Measurements from ENCODE around the gene TECTA.

Gene TECTA

GRCh38 chr11:121143921-121144320 lies 42.9 kb downstream of the TECTA start:
- Histone ChIP-seq H3K9me3 (ENCODE audit: low read depth, low read length) (no peaks in the 10 kb centered on the region), H3K36me3 (ENCODE audit: insufficient read depth, low read length) (no peaks in the 10 kb centered on the region), H3K9ac (ENCODE audit: insufficient read length) (no peak overlapping the region), H3K4me3 (no peak overlapping the region), H3K27ac (no peak overlapping the region)
- no peak for DNase-seq (ENCODE audit: low read depth, low spot score)
- TF ChIP-seq FOXP2 (optimal IDR thresholded peaks at IDR 0.05; ENCODE audit: control extremely low read depth, extremely low read length, insufficient read depth) (no peak), POLR2AphosphoS5 (IDR thresholded peaks at IDR 0.05; ENCODE audit: borderline replicate concordance, low read depth, low read length) (no peak), EZH2 (IDR thresholded peaks at IDR 0.05) (no peak)

DNA sequence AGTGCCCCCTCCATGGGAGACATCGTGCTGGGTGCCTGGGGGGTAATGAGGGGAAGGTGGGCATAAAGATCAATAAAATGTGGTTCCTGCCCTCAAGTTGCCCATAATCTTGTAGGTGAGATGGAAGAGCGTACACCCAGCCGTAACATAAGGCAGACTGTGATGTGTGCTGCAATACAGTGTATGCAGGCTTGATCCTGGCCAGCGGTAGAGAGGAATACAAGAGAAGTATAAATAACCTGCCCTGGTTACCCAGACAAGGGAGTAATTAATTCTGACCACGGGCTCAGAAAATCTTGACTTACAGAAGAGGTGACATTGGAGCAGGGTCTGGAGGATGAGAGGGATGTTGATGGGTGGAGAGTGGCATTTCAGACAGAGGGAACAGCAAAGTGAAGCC lies 43.7 kb downstream of the TECTA start:
- Histone ChIP-seq H3K27ac (no peak overlapping the region), H3K4me3 (no peak overlapping the region), H3K9ac (ENCODE audit: insufficient read length) (no peak overlapping the region), H3K9me3 (ENCODE audit: low read depth, low read length) (no peaks in the 10 kb centered on the region), H3K36me3 (ENCODE audit: insufficient read depth, low read length) (no peaks in the 10 kb centered on the region)
- DNase-seq (ENCODE audit: low read depth, low spot score) = no peak
- TF ChIP-seq FOXP2 (optimal IDR thresholded peaks at IDR 0.05; ENCODE audit: control extremely low read depth, extremely low read length, insufficient read depth) (no peak), EZH2 (IDR thresholded peaks at IDR 0.05) (no peak), POLR2AphosphoS5 (IDR thresholded peaks at IDR 0.05; ENCODE audit: borderline replicate concordance, low read depth, low read length) (no peak)

DNA sequence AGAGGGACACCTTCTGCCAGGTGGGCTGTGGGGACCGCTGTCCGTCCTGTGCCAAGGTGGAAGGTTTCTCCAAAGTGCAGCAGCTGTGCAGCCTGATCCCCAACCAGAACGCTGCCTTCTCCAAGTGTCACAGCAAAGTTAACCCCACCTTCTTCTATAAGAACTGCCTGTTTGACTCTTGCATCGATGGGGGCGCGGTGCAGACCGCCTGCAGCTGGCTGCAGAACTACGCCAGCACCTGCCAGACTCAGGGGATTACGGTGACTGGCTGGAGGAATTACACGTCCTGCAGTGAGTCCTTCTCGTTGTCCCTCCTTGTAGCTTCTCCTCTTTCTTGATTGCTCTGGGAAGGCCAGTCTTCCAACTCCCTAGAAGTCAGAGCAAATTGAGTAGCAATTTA lies 44.8 kb downstream of the TECTA start:
- Histone ChIP-seq H3K4me3 (no peak overlapping the region), H3K36me3 (ENCODE audit: insufficient read depth, low read length) (no peaks in the 10 kb centered on the region), H3K27ac (no peak overlapping the region), H3K9ac (ENCODE audit: insufficient read length) (no peak overlapping the region), H3K9me3 (ENCODE audit: low read depth, low read length) (no peaks in the 10 kb centered on the region)
- no peak for DNase-seq (ENCODE audit: low read depth, low spot score)
- no peak for TF ChIP-seq EZH2 (IDR thresholded peaks at IDR 0.05)
- TF ChIP-seq FOXP2 (optimal IDR thresholded peaks at IDR 0.05; ENCODE audit: control extremely low read depth, extremely low read length, insufficient read depth) = no peak
- TF ChIP-seq POLR2AphosphoS5 (IDR thresholded peaks at IDR 0.05; ENCODE audit: borderline replicate concordance, low read depth, low read length) = no peak

DNA sequence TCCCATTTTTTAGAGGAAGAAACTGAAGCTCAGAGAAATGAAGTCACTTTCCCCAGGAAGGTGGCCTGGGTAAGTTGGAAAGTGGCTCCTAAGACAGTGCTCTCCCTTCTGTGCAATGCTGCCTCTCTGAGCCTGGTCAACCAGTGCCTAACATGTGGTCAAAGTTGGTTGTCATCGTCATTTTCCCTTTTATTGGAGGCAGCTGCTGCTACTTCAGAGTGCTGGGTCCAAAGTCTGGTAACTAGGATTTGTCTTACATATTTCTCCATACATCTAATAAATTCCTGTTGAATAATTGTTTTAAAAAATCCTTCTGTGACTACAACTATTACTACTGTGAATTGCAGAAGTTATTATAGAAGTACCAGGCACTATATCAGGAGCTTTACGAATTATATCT lies 48.1 kb downstream of the TECTA start:
- no peak for TF ChIP-seq FOXP2 (optimal IDR thresholded peaks at IDR 0.05; ENCODE audit: control extremely low read depth, extremely low read length, insufficient read depth)
- no peak for TF ChIP-seq POLR2AphosphoS5 (IDR thresholded peaks at IDR 0.05; ENCODE audit: borderline replicate concordance, low read depth, low read length)
- TF ChIP-seq EZH2 (IDR thresholded peaks at IDR 0.05) = no peak

GRCh38 chr11:121151207-121151688 lies 50.2 kb downstream of the TECTA start:
- H3K9me3 ChIP-seq (ENCODE audit: low read depth, low read length) = no peaks in the 10 kb centered on the region
- no peak for DNase-seq (ENCODE audit: low read depth, low spot score)
- no peak overlapping the region for H3K4me3 ChIP-seq
- no peak overlapping the region for H3K27ac ChIP-seq
- no peaks in the 10 kb centered on the region for H3K36me3 ChIP-seq (ENCODE audit: insufficient read depth, low read length)
- TF ChIP-seq FOXP2 (optimal IDR thresholded peaks at IDR 0.05; ENCODE audit: control extremely low read depth, extremely low read length, insufficient read depth) (no peak), EZH2 (IDR thresholded peaks at IDR 0.05) (no peak), POLR2AphosphoS5 (IDR thresholded peaks at IDR 0.05; ENCODE audit: borderline replicate concordance, low read depth, low read length) (no peak)
- no peak overlapping the region for H3K9ac ChIP-seq (ENCODE audit: insufficient read length)

More for the DNA sequence above, 48.1 kb downstream of the TECTA start:
- Histone ChIP-seq H3K9me3 (ENCODE audit: low read depth, low read length) (no peaks in the 10 kb centered on the region), H3K27ac (no peak overlapping the region), H3K9ac (ENCODE audit: insufficient read length) (no peak overlapping the region), H3K4me3 (no peak overlapping the region), H3K36me3 (ENCODE audit: insufficient read depth, low read length) (no peaks in the 10 kb centered on the region)
- no peak for DNase-seq (ENCODE audit: low read depth, low spot score)

DNA sequence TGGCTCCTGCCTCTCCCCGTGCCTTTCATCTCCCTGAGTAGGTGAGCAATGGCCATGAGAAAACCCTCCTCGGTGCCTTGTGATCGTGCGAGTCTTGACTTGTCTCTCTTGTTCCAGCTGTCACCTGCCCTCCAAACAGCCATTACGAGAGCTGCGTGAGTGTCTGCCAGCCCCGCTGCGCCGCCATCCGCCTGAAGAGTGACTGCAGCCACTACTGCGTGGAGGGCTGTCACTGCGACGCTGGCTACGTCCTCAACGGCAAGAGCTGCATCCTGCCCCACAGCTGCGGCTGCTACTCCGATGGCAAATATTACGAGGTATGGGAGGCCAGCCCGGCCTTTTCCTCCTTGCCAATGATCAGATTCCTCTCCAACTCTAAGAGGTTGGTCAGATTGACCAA lies 51.7 kb downstream of the TECTA start:
- Histone ChIP-seq H3K9ac (ENCODE audit: insufficient read length) (no peak overlapping the region), H3K36me3 (ENCODE audit: insufficient read depth, low read length) (no peaks in the 10 kb centered on the region), H3K27ac (no peak overlapping the region), H3K4me3 (no peak overlapping the region), H3K9me3 (ENCODE audit: low read depth, low read length) (no peaks in the 10 kb centered on the region)
- no peak for DNase-seq (ENCODE audit: low read depth, low spot score)
- no peak for TF ChIP-seq EZH2 (IDR thresholded peaks at IDR 0.05)
- TF ChIP-seq POLR2AphosphoS5 (IDR thresholded peaks at IDR 0.05; ENCODE audit: borderline replicate concordance, low read depth, low read length) = no peak
- TF ChIP-seq FOXP2 (optimal IDR thresholded peaks at IDR 0.05; ENCODE audit: control extremely low read depth, extremely low read length, insufficient read depth) = no peak

DNA sequence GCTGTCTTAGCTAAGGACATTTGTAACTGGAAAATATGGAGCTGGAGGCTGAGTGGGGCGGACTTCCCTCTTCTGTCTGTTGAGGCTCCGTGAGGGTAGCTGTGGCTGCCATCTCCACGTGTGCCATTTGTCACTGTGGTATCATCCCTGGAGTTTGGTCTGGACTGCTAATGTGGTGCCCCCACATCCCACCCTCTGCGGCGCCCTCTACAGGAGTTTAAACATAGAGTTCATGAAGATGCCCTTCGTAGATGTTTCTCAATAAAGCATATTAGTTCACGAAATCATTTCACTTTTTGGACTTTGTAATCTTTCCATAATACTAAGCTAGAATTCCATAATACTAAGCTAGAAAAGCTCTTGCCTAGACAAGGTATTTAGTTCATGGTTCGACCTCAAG lies 52.4 kb downstream of the TECTA start:
- H3K9me3 ChIP-seq (ENCODE audit: low read depth, low read length) = no peaks in the 10 kb centered on the region
- no peak for DNase-seq (ENCODE audit: low read depth, low spot score)
- TF ChIP-seq EZH2 (IDR thresholded peaks at IDR 0.05) = no peak
- TF ChIP-seq FOXP2 (optimal IDR thresholded peaks at IDR 0.05; ENCODE audit: control extremely low read depth, extremely low read length, insufficient read depth) = no peak
- no peak for TF ChIP-seq POLR2AphosphoS5 (IDR thresholded peaks at IDR 0.05; ENCODE audit: borderline replicate concordance, low read depth, low read length)
- H3K36me3 ChIP-seq (ENCODE audit: insufficient read depth, low read length) = no peaks in the 10 kb centered on the region
- H3K4me3 ChIP-seq = no peak overlapping the region
- H3K27ac ChIP-seq = no peak overlapping the region
- H3K9ac ChIP-seq (ENCODE audit: insufficient read length) = no peak overlapping the region

GRCh38 chr11:121154486-121155314 lies 53.7 kb downstream of the TECTA start:
- Histone ChIP-seq H3K27ac (no peak overlapping the region), H3K36me3 (ENCODE audit: insufficient read depth, low read length) (no peaks in the 10 kb centered on the region), H3K9ac (ENCODE audit: insufficient read length) (no peak overlapping the region), H3K9me3 (ENCODE audit: low read depth, low read length) (no peaks in the 10 kb centered on the region), H3K4me3 (no peak overlapping the region)
- TF ChIP-seq POLR2AphosphoS5 (IDR thresholded peaks at IDR 0.05; ENCODE audit: borderline replicate concordance, low read depth, low read length) (no peak), FOXP2 (optimal IDR thresholded peaks at IDR 0.05; ENCODE audit: control extremely low read depth, extremely low read length, insufficient read depth) (no peak), EZH2 (IDR thresholded peaks at IDR 0.05) (no peak)
- DNase-seq (ENCODE audit: low read depth, low spot score) = no peak

Data from SK-N-MC (cell line).